ELF-1 (cell line): Measurements from ENCODE around the gene TBCD.

ENCODE experiments used
- DNase-seq: peaks from one replicate; pipeline ENCODE4 v3.0.0-alpha.2; 2016; ENCODE audit warnings: low read depth, low spot score

The TBCD gene

DNA sequence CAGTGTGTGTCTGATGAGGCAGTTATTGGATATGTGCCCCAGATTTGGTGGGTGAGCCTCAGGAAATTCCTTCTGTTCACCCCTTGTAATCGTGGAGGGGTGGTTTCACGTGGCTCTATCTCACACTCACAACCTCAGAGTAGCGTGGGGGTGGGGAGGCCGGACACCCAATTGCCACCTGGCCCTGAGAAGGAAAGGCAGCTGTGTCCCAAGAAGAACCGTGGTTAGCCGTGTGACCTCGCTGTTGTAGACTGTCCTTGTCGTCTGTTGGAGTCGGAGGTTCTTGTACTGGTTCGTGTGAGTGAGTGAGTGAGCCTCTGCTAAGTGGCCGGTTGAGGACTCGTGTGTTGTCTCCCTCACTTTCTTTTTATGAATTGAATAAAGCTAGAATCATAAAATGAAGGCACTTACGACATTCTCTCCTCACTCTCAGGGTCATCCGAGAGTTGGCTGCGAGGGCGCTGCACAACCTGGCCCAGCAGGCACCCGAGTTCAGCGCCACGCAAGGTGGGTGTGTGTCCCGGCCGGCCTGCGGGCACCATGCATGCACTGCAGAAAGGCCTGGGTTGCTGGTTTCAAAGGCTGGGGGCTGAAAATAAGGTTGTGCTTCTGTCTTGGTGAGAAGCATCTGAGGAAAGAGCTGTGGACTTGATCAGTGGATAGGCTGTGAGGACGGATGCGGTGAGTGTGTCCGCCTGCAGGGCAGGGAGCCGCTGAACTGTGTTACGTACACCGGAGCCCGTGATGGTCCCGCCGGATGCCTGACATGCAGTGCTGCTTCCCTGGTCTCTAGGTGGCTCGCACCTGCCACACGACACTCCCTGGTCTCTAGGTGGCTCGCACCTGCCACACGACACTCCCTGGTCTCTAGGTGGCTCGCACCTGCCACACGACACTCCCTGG is 151.4 kb downstream of the TBCD start:
- DNase-seq: no peak

- DNase-seq: no peak
Observed at GRCh38 chr17:82905130-82905529, 153.3 kb downstream of the TBCD start.

GRCh38 chr17:82907797-82908542 is 156.1 kb downstream of the TBCD start:
- no peak for DNase-seq

DNA sequence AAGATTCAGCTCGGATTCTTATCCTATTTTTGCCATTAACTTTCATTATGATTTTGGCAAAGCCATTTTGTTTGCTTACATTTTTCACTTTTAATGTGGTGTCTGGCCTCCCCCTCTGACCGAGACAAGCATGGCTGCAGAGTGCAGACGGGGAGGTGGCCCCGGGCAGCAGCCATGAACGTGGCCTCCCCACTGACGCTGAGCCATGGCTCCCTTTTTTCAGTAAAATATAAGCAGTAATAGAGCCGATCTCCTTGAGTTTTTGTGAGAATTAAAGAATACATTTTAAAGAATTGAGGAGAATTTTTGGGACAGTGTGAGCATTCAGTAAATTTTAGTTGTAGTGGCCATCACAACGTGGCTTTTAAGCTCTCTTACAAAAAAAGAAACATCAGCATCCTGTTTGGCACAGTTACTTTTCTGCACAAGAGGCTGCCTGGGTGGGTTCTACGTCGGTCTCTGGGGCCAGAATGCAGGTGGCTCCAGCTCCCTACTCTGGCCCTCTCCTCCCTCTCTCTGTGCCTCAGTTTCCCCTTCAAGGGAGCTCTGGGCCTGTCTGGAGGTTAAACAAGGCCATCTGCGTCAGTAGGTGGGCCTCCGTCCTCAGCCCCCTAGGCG is 156.8 kb downstream of the TBCD start:
- no peak for DNase-seq

DNA sequence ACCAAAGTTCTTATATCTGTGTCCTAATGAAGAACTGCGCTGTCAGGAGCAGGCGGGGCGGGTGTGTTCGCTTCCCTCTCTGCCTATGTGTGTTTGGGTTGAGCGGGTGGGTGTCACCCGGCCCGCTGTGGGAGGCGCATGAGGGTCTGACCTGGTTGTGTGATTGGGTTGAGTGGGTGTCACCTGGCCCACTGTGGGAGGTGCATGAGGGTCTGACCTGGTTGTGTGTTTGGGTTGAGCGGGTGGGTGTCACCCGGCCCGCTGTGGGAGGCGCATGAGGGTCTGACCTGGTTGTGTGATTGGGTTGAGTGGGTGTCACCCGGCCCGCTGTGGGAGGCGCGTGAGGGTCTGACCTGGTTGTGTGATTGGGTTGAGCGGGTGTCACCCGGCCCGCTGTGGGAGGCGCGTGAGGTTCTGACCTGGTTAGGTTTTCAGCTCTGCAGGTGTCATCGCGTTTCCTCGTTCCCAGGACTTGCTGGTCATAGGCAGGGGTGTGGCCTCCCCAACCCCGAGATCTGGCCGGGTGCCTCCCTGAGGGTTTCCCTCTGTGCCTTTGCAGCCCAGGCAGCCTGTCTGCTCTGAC is 157.5 kb downstream of the TBCD start:
- DNase-seq: no peak

DNA sequence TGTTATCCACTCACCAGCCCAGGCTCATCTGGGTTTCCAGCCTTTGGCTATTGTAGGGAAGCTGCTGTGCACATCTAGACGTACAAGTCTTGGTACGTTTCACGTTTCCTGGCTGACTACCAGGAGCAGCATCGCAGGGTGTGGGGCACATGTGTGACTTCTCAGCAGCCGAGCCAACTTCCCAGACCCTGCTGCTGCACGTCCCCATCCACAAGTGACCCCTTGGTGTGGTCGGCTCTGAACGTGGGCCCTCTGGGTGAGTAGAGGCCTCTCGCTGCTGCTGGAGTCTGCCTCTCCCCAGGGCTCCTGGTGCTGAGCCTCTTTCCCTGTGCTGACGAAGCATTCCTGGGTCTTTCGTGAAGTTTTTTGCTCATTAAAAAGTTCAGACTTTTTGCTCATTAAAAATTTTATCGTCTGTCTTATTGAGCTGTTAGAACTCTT is 158.2 kb downstream of the TBCD start:
- DNase-seq: no peak

GRCh38 chr17:82910770-82911169 is 158.9 kb downstream of the TBCD start:
- no peak for DNase-seq

- DNase-seq: no peak
Observed at GRCh38 chr17:82911822-82912221, 160.0 kb downstream of the TBCD start.

- DNase-seq: no peak
Observed at GRCh38 chr17:82912484-82913089, 160.7 kb downstream of the TBCD start.

DNA sequence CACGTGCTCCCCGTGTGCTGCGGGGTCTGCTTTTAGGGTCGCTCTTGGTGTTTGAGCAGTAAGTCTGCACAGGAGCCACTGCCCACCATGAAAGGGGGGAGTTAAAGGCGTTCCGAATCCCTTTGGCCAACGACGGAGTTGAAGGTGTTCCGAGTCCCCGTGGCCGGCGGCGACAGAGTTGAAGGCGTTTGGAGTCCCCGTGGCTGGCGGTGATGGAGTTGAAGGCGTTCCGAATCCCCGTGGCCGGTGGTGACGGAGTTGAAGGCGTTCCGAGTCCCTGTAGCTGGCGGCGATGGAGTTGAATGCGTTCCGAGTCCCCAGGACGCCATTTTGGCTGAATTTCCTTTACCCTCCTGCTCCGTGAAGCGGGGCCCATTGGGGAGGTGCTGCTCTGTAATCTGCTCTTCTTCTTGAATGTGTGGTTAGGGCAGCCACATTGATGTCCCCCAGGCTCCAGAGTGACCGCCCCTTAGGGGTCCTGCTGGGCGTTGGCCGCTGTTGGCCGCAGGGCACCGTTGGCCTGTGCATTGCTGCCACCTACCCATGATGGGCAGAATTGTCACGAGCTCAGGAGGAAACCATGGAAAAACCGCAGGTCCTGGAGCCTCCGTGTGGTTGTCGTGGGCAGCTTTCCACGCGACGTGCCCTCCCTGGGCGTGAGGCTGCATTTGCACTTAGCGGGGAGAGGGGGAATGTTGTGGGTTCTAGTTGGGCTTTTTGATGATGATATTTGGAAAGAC is 161.6 kb downstream of the TBCD start:
- DNase-seq: peak; percentile 42

GRCh38 chr17:82914375-82914774 is 162.5 kb downstream of the TBCD start:
- DNase-seq: no peak

DNA sequence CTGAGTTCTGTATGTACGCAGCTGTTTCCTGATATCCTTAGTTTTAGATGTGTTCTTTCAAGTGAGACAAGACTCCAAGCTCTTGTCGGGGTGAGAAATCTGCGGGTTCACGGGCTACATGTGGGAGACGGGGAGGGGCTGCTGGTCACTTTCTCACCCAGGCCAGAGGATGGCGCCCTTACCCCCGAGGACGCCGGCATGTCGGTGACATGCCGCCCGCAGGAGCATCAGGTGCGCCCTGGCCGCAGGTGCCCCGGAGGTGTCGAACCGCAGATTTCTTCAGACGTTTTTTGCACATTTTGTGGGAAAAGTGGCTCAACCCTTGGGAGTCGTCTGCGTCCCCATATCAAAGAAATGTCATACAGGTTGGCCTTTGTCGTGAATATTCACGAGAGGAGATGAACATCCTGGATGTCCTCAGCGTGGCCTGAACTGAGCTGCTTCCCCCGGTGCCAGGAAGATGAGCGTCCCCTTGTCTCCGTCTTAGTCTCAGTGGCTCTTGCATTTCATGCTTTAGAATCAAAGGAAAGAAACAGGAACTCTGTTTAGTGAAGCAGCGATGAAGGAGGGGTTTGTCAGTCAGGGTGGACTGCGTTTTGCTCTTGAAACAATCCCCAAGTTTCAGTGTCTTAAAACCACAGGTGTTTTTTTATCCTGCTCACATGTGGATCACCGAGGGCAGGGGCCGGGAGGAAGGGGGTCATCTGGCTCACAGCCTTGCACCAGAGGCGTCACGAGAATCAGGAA is 163.3 kb downstream of the TBCD start:
- DNase-seq: no peak

DNA sequence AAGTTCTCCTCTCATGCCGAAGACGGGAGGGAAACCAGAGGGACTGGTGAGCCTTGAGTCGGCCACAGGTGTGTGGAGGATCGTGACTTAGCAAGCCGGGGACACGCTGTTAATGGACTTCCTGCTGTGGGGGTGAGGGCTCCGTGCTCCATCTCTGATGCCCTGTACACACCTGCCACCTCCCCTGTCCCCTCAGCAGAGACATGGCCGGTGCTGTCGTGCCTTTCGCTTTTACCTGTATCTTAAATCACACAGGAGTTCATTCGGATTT is 163.8 kb downstream of the TBCD start:
- DNase-seq: no peak

DNA sequence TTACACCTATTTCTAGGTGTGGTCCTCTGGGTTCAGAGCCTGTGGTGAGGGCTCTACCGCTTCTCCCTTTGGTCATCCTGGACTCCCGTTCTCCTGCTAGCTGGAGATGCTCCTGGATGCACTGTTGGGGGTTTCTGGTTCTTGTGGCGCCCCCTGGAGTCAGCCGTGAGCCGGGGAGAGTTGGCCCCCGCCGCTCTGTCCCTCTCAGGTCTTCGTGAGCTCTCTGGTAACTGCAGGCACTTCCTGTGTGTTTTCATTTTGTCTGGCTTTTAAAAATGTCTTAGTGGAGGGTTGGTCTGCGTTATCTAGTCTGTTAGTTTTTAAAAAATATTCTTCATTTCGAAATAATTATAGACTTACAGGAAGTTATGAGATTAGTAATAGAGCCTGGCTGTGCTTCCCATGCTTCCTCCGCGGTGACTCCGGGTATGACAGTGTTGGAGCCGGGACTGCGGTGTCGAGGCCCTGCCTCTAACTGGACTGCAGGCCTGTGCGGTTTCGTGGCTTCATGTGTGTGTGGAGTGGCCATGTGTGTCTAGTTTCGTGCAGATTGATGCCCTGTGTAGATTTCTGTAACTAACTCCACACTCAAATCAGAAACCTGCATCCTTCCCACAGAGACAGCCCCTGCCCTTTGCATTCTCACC is 166.0 kb downstream of the TBCD start:
- DNase-seq: peak; percentile 78

DNA sequence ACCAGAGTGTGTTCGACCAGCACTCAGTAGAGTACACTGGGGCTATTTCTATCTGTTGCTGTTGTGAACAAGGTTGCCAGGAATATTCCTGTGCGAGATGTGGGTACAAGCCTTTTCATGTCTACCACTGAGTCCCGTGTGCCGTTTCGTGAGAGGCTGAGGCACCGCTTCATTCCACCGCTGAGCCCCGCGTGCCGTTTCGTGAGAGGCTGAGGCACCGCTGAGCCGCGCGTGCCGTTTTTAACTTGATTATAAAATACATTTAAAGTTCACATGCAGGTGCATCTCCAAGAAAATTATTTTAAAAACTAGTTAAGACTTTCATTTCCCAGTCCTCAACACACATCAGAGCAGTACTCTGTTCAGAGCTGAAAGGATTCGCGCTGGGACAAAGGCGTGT is 166.6 kb downstream of the TBCD start:
- DNase-seq: no peak

DNA sequence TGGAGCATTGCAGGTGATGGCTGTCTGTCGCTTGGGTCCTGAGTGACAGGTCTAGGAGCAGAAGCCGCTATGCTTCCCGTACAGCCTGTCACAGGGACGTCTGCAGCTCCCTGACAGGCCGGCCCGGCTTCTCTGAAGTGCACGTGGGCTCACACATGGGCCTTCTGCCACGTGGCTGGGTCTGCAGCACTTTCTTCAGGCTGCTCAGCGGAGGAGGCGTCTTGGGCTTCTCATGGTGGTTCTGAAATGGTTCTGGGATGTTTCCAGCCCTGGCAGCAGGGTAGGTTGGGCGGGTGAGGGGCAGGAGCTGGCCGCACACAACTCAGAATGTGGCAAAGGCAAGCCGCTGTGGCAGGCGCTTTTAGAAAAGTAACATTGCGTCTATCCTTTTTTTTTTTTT is 168.3 kb downstream of the TBCD start:
- DNase-seq: no peak

DNA sequence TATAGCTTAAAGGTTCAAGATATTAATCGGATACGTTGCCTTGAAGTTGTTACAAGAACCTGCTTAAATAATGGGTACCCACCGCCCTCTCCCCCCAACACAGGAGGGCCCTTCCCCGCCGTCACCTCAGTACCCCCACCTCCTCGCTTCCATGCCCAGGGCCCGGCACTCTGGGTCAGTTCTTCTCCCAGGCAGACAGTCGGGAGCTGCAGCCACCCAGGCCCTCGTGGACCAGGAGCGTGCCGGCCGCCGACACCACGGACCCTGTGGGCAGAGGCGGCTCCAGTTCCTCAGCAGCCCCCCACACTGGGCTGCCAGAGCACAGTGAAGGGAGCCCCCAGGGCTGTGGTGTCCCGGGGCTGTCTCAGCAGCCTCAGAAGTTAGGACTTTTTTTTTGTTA is 168.8 kb downstream of the TBCD start:
- no peak for DNase-seq

- DNase-seq: no peak
Observed at GRCh38 chr17:82921426-82921825, 169.6 kb downstream of the TBCD start.

- DNase-seq: no peak
Observed at GRCh38 chr17:82922646-82923045, 170.8 kb downstream of the TBCD start.
